Measurements from ENCODE around the gene ATOX1.
A peak's percentile ranks its signal among the peaks of the same experiment; 100 is the strongest.

ATOX1 gene

GRCh38 chr5:151755383-151755782 is 3.0 kb downstream of the ATOX1 start:
- DNase-seq (ENCODE audit: low read depth) = no peak
- no peak for TF ChIP-seq CTCF (IDR thresholded peaks at IDR 0.05; ENCODE audit: low read depth, low read length, missing control alignments)
- H3K4me3 ChIP-seq (ENCODE audit: low read depth, low read length) = no peak overlapping the region

- no peak for DNase-seq (ENCODE audit: low read depth)
- TF ChIP-seq CTCF (IDR thresholded peaks at IDR 0.05; ENCODE audit: low read depth, low read length, missing control alignments) = no peak
- H3K4me3 ChIP-seq (ENCODE audit: low read depth, low read length) = no peak overlapping the region
These were observed 6.8 kb downstream of the ATOX1 start for GRCh38 chr5:151751593-151751992.

- no peak for TF ChIP-seq CTCF (IDR thresholded peaks at IDR 0.05; ENCODE audit: low read depth, low read length, missing control alignments)
- no peak overlapping the region for H3K4me3 ChIP-seq (ENCODE audit: low read depth, low read length)
- no peak for DNase-seq (ENCODE audit: low read depth)
These were observed 7.3 kb downstream of the ATOX1 start for GRCh38 chr5:151751091-151751490.

- DNase-seq (ENCODE audit: low read depth) = no peak
- no peak for TF ChIP-seq CTCF (IDR thresholded peaks at IDR 0.05; ENCODE audit: low read depth, low read length, missing control alignments)
- peak overlapping the region; percentile 4; the same call in 1 of the 2 replicates for H3K4me3 ChIP-seq (ENCODE audit: low read depth, low read length)
These were observed 8.3 kb downstream of the ATOX1 start for GRCh38 chr5:151750121-151750520.

- H3K4me3 ChIP-seq (ENCODE audit: low read depth, low read length) = no peak overlapping the region
- no peak for DNase-seq (ENCODE audit: low read depth)
- no peak for TF ChIP-seq CTCF (IDR thresholded peaks at IDR 0.05; ENCODE audit: low read depth, low read length, missing control alignments)
These were observed 13.2 kb downstream of the ATOX1 start for GRCh38 chr5:151745071-151745705.

- DNase-seq (ENCODE audit: low read depth) = no peak
- no peak overlapping the region for H3K4me3 ChIP-seq (ENCODE audit: low read depth, low read length)
- no peak for TF ChIP-seq CTCF (IDR thresholded peaks at IDR 0.05; ENCODE audit: low read depth, low read length, missing control alignments)
These were observed 14.9 kb downstream of the ATOX1 start for GRCh38 chr5:151743530-151743929.

GRCh38 chr5:151742870-151743294 is 15.5 kb downstream of the ATOX1 start:
- no peak for DNase-seq (ENCODE audit: low read depth)
- TF ChIP-seq CTCF (IDR thresholded peaks at IDR 0.05; ENCODE audit: low read depth, low read length, missing control alignments) = peak; percentile 78

More at GRCh38 chr5:151742870-151743294, 15.5 kb downstream of the ATOX1 start:
- no peak overlapping the region for H3K4me3 ChIP-seq (ENCODE audit: low read depth, low read length)

Measured in GM12864 (cell line).